ENCODE data around the gene GSS.

DNA sequence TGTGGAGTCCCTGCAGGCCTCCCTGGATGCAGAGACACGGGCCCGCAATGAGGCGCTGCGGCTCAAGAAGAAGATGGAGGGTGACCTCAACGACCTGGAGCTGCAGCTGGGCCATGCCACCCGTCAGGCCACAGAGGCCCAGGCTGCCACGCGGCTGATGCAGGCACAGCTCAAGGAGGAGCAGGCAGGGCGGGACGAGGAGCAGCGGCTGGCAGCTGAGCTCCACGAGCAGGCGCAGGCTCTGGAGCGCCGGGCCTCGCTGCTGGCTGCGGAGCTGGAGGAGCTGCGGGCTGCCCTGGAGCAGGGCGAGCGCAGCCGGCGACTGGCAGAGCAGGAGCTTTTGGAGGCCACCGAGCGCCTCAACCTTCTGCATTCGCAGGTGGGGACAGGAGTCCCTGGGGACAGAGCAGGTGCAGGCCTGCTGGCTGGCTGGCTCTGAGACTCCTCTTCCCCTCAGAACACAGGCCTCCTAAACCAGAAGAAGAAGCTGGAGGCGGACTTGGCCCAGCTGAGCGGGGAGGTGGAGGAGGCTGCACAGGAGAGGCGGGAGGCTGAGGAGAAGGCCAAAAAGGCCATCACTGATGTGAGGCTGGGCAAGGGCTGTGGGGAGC is 44.8 kb upstream of the GSS start:
- TF ChIP-seq EP300 (IDR thresholded peaks at IDR 0.05) (no peak), POLR2AphosphoS5 (IDR thresholded peaks at IDR 0.05) (no peak), POLR2A (IDR thresholded peaks at IDR 0.05) (no peak)
- TF ChIP-seq, protein P1, sequence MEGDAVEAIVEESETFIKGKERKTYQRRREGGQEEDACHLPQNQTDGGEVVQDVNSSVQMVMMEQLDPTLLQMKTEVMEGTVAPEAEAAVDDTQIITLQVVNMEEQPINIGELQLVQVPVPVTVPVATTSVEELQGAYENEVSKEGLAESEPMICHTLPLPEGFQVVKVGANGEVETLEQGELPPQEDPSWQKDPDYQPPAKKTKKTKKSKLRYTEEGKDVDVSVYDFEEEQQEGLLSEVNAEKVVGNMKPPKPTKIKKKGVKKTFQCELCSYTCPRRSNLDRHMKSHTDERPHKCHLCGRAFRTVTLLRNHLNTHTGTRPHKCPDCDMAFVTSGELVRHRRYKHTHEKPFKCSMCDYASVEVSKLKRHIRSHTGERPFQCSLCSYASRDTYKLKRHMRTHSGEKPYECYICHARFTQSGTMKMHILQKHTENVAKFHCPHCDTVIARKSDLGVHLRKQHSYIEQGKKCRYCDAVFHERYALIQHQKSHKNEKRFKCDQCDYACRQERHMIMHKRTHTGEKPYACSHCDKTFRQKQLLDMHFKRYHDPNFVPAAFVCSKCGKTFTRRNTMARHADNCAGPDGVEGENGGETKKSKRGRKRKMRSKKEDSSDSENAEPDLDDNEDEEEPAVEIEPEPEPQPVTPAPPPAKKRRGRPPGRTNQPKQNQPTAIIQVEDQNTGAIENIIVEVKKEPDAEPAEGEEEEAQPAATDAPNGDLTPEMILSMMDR (IDR thresholded peaks at IDR 0.05), result no peak

Data from gastroesophageal sphincter (tissue), 3 donors.